ENCODE results near the gene TP53RK. TPM values are rescaled to one million over a fixed set of nuclear protein-coding genes. Genes with fewer than 3 reads are reported as not detected.

Gene TP53RK
- total RNA-seq, 1 experiment from 2014 or later: 21.5 TPM

- H4K8ac ChIP-seq (replicated peaks; ENCODE audit: insufficient read length, low read depth, low read length): no peak overlapping the region
- H3K36me3 Mint-ChIP-seq (ENCODE audit: insufficient read depth in 1 of 3, low read depth in 3 of 3): peaks cover 12 to 53% (median 51%) of the 10 kb centered on the region in 3 experiments; a peak in 6 of 7 replicates
- H3K23me2 ChIP-seq (ENCODE audit: insufficient read length, low read depth, low read length, poor library complexity, severe bottlenecking): no peaks in the 10 kb centered on the region
- H3K79me1 ChIP-seq (ENCODE audit: insufficient read depth, low read depth, low read length, poor library complexity, severe bottlenecking): no peaks in the 10 kb centered on the region
- no peak overlapping the region for H2AFZ ChIP-seq (ENCODE audit: low read length)
- no peak overlapping the region for H3K56ac ChIP-seq (ENCODE audit: insufficient read length, low read depth, low read length)
- no peak overlapping the region for H3T11ph ChIP-seq (ENCODE audit: low read length)
- no peak overlapping the region for H3K27ac ChIP-seq (ENCODE audit: insufficient read length, low read depth, low read length)
- H3K27me3 ChIP-seq (ENCODE audit: insufficient read depth, low read length): no peaks in the 10 kb centered on the region
- no peak overlapping the region for H2BK120ac ChIP-seq (ENCODE audit: low read depth, low read length, poor library complexity, severe bottlenecking)
- H2BK15ac ChIP-seq (ENCODE audit: low read depth, low read length): no peak overlapping the region
- no peak for DNase-seq
- no peak overlapping the region for H2BK5ac ChIP-seq (ENCODE audit: insufficient read length, low read length)
- H3K79me2 ChIP-seq (ENCODE audit: insufficient read depth, low read length): no peaks in the 10 kb centered on the region
- no peak overlapping the region for H4K91ac ChIP-seq (ENCODE audit: insufficient read length, low read depth, low read length)
- no peak overlapping the region for H3K23ac ChIP-seq (ENCODE audit: insufficient read length, low read depth, low read length)
- H3K9me3 Mint-ChIP-seq: peaks cover 8 to 12% of the 10 kb centered on the region in 2 experiments
- peaks cover 5% of the 10 kb centered on the region for H3K9me3 ChIP-seq (ENCODE audit: control insufficient read depth, low read depth, low read length)
- H3K4me2 ChIP-seq (ENCODE audit: insufficient read depth, insufficient read length, low read length): no peak overlapping the region
- no peaks in the 10 kb centered on the region for H3K4me1 ChIP-seq (ENCODE audit: insufficient read depth, low read length)
- H3K4me3 Mint-ChIP-seq: no peak overlapping the region
- no peaks in the 10 kb centered on the region for H3K4me1 Mint-ChIP-seq
- no peak overlapping the region for H2BK12ac ChIP-seq (ENCODE audit: insufficient read length, low read depth, low read length)
- no peaks in the 10 kb centered on the region for H3K27me3 Mint-ChIP-seq (ENCODE audit: low read depth)
- no peaks in the 10 kb centered on the region for H4K20me1 ChIP-seq (ENCODE audit: control insufficient read depth, insufficient read depth, insufficient read length)
- H2BK20ac ChIP-seq (ENCODE audit: low read depth, low read length, poor library complexity, severe bottlenecking): no peak overlapping the region
- H3K4ac ChIP-seq (ENCODE audit: low read depth, low read length): no peak overlapping the region
- H4K5ac ChIP-seq (ENCODE audit: insufficient read length, low read depth, low read length): no peak overlapping the region
- no peak overlapping the region for H3K9ac ChIP-seq (ENCODE audit: extremely low read depth, insufficient read length, low read length)
- no peak overlapping the region for H3K18ac ChIP-seq (ENCODE audit: insufficient read length, low read depth, low read length)
- no CpG with 5 or more reads among the region's 3 CpGs for WGBS (ENCODE audit: extremely low coverage, insufficient read length, low lambda C conversion rate)
- no peak for TF ChIP-seq CTCF (conservative IDR thresholded peaks at IDR 0.05)
- H3K27ac Mint-ChIP-seq: no peak overlapping the region; a peak in 1 of 7 replicates
- H2AK5ac ChIP-seq (ENCODE audit: insufficient read length, low read length): no peak overlapping the region
- H3K14ac ChIP-seq (ENCODE audit: insufficient read depth, low read length): no peak overlapping the region
Measured at GRCh38 chr20:46666306-46666705, 22.9 kb downstream of the TP53RK start.
